IMR-90 (cell line): ENCODE measurements around the gene LMBRD2.

ENCODE experiments used
- CEBPB ChIP-seq: IDR thresholded peaks from 2 replicates; pipeline ENCODE4 v1.6.1; 2012; ENCODE audit warnings: low read depth, low read length, improper control_type of control experiment
- CTCF ChIP-seq: conservative IDR thresholded peaks from 2 replicates; pipeline ENCODE4 v1.5.1; 2012; ENCODE audit warnings: mild to moderate bottlenecking, low read depth, low read length, improper control_type of control experiment
- FOS ChIP-seq: fragments of 150-350 bp; IDR thresholded peaks from 2 replicates; pipeline ENCODE4 v1.6.1; 2016; ENCODE audit warnings: low read depth, low read length
- POLR2A ChIP-seq: IDR thresholded peaks from 2 replicates; pipeline ENCODE4 v1.6.1; 2012; ENCODE audit warnings: mild to moderate bottlenecking, low read depth, low read length

GRCh38 chr5:36089989-36090388, 61.7 kb downstream of the LMBRD2 start:
- TF ChIP-seq CTCF (peak; percentile 21; the same call in 1 of the 2 replicates), CEBPB (no peak), POLR2A (no peak), FOS (no peak)
